Activated CD4-positive, alpha-beta T cell treated with anti-CD3 and anti-CD28 coated beads for 1 hour (primary cell): ENCODE data around the gene FXR1.
"Not testable (repeated sequence)": the region's sequence is repeated elsewhere in the genome, so short reads cannot be mapped to it uniquely, and the experiment has no call there.

ENCODE experiments used
- DNase-seq: peaks from one replicate; pipeline ENCODE4 v3.0.0-alpha.2; 2020

The FXR1 gene

GRCh38 chr3:180940826-180941225, 28.4 kb downstream of the FXR1 start:
- no peak for DNase-seq

GRCh38 chr3:180947761-180948390, 35.4 kb downstream of the FXR1 start:
- no peak for DNase-seq

GRCh38 chr3:180959691-180960090, 47.2 kb downstream of the FXR1 start:
- no peak for DNase-seq

- no peak for DNase-seq
These were observed 48.6 kb downstream of the FXR1 start for GRCh38 chr3:180961087-180961486.

- DNase-seq, result no peak
These were observed 49.1 kb downstream of the FXR1 start for GRCh38 chr3:180961552-180961951.

GRCh38 chr3:180962530-180962929, 50.1 kb downstream of the FXR1 start:
- DNase-seq, result no peak

GRCh38 chr3:180970931-180971330, 58.5 kb downstream of the FXR1 start:
- DNase-seq, result no peak

GRCh38 chr3:180973543-180973942, 61.1 kb downstream of the FXR1 start:
- DNase-seq, result no peak

- no peak for DNase-seq
These were observed 61.8 kb downstream of the FXR1 start for GRCh38 chr3:180974286-180974685.

GRCh38 chr3:180977498-180977897, 65.0 kb downstream of the FXR1 start:
- DNase-seq, result no peak

- no peak for DNase-seq
These were observed 67.5 kb downstream of the FXR1 start for GRCh38 chr3:180979961-180980360.

GRCh38 chr3:180980611-180981010, 68.1 kb downstream of the FXR1 start:
- DNase-seq, result no peak

GRCh38 chr3:180981912-180982311, 69.4 kb downstream of the FXR1 start:
- DNase-seq, result no peak

GRCh38 chr3:180983136-180983535, 70.7 kb downstream of the FXR1 start:
- DNase-seq, result no peak

GRCh38 chr3:180986366-180986765, 73.9 kb downstream of the FXR1 start:
- DNase-seq, result not testable (repeated sequence)

- no peak for DNase-seq
These were observed 74.9 kb downstream of the FXR1 start for GRCh38 chr3:180987344-180987743.

GRCh38 chr3:180989291-180990163, 77.1 kb downstream of the FXR1 start, which contains the start of gene DNAJC19:
Gene DNAJC19 (minus strand): TSS chr3:180989736. CDS start chr3:180989602, 134 bp downstream.
- DNase-seq, result peak; percentile 80

GRCh38 chr3:180990505-180990904, 78.0 kb downstream of the FXR1 start:
- no peak for DNase-seq

GRCh38 chr3:180996415-180996932, 84.0 kb downstream of the FXR1 start:
- no peak for DNase-seq

- DNase-seq, result not testable (repeated sequence)
These were observed 89.9 kb downstream of the FXR1 start for GRCh38 chr3:181002331-181002730.

- not testable (repeated sequence) for DNase-seq
These were observed 91.0 kb downstream of the FXR1 start for GRCh38 chr3:181003469-181003868.

GRCh38 chr3:181006541-181006940, 94.1 kb downstream of the FXR1 start:
- no peak for DNase-seq

- DNase-seq, result no peak
These were observed 94.8 kb downstream of the FXR1 start for GRCh38 chr3:181007262-181007661.

- DNase-seq, result no peak
These were observed 96.3 kb downstream of the FXR1 start for GRCh38 chr3:181008796-181009195.
